NB4 (cell line): ENCODE data around the gene CAMTA1.
A peak's percentile ranks its signal among the peaks of the same experiment; 100 is the strongest.

ENCODE experiments used
- DNase-seq: peaks from one replicate; pipeline ENCODE4 v3.0.0; 2010; ENCODE audit warnings: low read depth
- H3K4me3 ChIP-seq: one replicate; pipeline ENCODE4 v1.5.1; 2011; ENCODE audit warnings: mild to moderate bottlenecking, low read depth, low read length, moderate library complexity
- MYC ChIP-seq: IDR thresholded peaks from 2 replicates; pipeline ENCODE4 v1.6.1; 2011; ENCODE audit warnings: low read depth, low read length
- POLR2A ChIP-seq: IDR thresholded peaks from 2 replicates; pipeline ENCODE4 v1.6.1; 2011; ENCODE audit warnings: mild to moderate bottlenecking; ENCODE audit not compliant: insufficient read length; ENCODE audit errors: extremely low read depth
- TF ChIP-seq, protein P1 (sequence below): IDR thresholded peaks from one replicate; pipeline ENCODE4 v1.5.1; 2012; ENCODE audit warnings: low read depth, low read length
- TF ChIP-seq, protein P2 (sequence below): IDR thresholded peaks from 2 replicates; pipeline ENCODE4 v1.6.1; 2011; ENCODE audit warnings: low read depth, low read length

The CAMTA1 gene

DNA sequence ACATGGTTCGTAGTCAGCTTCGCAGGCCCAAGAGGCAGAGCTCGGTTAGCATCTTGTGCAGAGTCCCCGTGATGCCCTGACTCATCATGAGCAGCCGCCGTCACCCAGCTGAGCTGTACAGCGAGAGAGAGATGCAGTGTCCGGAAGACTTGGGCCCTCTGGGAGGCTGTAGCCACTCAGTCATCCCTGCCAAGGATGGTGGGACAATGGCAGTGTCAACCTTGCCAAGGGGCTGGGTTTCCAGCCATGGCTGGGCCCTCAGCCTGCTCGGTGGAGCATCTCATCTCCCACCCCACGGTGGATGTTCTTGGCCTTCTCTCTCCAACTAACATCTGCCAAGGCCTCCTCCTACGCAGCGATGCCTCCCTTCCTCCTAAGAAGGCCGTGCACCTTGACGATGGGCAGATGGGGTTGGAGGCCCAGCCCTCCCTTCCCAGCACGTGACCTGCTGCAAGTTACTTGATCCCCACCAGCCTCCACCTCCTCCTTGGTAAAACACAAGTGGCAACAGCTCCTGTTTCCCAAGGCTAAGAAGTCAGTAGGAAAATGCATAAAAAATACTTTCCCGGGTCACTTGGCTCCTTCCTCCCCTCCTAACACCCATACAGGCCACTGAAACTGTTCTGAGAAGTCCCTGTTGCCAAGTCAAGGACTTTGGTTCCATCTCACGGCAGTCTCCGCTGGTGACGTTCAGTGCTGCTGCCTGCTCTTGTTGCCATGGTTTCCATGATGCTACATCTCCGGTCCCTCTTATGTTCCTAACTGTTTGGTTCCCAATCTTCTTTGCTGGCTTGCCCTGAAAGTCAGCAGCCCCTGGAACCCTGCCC lies 601.2 kb downstream of the CAMTA1 start:
- TF ChIP-seq, protein P1, sequence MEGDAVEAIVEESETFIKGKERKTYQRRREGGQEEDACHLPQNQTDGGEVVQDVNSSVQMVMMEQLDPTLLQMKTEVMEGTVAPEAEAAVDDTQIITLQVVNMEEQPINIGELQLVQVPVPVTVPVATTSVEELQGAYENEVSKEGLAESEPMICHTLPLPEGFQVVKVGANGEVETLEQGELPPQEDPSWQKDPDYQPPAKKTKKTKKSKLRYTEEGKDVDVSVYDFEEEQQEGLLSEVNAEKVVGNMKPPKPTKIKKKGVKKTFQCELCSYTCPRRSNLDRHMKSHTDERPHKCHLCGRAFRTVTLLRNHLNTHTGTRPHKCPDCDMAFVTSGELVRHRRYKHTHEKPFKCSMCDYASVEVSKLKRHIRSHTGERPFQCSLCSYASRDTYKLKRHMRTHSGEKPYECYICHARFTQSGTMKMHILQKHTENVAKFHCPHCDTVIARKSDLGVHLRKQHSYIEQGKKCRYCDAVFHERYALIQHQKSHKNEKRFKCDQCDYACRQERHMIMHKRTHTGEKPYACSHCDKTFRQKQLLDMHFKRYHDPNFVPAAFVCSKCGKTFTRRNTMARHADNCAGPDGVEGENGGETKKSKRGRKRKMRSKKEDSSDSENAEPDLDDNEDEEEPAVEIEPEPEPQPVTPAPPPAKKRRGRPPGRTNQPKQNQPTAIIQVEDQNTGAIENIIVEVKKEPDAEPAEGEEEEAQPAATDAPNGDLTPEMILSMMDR = no peak
- TF ChIP-seq, protein P2, sequence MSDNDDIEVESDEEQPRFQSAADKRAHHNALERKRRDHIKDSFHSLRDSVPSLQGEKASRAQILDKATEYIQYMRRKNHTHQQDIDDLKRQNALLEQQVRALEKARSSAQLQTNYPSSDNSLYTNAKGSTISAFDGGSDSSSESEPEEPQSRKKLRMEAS = no peak
- no peak for TF ChIP-seq POLR2A
- no peak for TF ChIP-seq MYC
- H3K4me3 ChIP-seq = no peak overlapping the region
- DNase-seq = no peak

DNA sequence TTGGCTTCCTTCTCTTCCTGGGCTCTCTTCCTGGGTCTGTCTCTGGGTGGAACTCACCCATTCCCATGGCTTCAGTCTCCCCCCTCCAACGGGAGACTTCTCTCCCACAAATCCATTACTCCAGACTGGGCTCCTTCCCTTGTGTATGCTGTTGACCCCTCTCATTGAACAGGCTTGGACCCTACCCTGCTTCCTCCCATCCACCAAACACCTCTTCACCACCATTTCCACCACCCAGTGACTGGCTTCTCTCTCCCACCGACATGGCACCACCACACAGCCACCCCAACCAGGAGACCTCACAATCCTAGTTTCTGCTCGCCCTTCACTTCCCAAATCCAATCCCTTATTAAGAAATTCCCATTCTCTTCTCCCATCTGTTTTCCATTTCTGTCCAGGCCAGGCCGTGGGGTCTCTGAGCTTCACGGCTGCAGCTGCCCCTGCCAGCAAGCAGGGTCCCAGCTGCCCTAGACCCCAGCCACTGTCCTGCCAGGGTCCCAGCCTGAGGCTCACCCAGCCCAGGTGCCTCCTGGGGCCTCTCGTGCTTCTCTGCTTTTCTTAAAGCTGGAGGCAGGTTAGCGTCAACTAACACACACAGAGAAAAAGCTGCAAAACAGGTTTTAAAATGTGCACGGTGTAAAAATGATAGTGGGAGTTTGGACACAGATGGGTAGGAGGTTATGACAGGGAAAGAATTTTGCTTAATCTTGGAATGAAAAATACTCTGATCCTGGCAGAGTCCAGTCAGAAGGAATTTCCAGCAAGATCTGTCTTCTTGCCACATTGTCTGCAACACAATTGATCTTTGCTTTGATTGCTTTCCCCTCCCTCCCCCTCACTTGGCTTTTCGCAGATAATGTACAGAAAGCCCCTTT lies 602.0 kb downstream of the CAMTA1 start:
- DNase-seq = no peak
- H3K4me3 ChIP-seq = no peak overlapping the region
- TF ChIP-seq, protein P2 = no peak
- TF ChIP-seq MYC = no peak
- TF ChIP-seq, protein P1 = no peak
- no peak for TF ChIP-seq POLR2A

DNA sequence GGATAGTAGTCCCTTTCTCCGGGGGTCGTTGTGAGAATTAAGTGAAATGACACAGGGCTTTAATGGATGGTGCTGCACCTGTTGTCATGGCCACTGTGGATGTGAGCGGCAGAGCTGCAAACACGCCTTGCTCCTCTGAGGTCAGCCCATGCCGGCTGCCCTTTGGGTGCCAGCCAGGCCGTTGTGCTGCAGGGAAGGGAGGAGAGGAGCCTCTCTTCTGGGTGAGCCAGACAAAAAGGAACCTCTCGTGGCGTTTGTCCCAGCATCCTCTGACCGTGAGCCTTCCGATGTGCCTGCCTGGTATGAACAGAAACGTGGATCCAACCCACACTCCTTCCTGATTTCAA lies 602.9 kb downstream of the CAMTA1 start:
- TF ChIP-seq POLR2A (no peak), MYC (no peak)
- TF ChIP-seq, protein P1 = no peak
- TF ChIP-seq, protein P2 = no peak
- no peak for DNase-seq
- no peak overlapping the region for H3K4me3 ChIP-seq

DNA sequence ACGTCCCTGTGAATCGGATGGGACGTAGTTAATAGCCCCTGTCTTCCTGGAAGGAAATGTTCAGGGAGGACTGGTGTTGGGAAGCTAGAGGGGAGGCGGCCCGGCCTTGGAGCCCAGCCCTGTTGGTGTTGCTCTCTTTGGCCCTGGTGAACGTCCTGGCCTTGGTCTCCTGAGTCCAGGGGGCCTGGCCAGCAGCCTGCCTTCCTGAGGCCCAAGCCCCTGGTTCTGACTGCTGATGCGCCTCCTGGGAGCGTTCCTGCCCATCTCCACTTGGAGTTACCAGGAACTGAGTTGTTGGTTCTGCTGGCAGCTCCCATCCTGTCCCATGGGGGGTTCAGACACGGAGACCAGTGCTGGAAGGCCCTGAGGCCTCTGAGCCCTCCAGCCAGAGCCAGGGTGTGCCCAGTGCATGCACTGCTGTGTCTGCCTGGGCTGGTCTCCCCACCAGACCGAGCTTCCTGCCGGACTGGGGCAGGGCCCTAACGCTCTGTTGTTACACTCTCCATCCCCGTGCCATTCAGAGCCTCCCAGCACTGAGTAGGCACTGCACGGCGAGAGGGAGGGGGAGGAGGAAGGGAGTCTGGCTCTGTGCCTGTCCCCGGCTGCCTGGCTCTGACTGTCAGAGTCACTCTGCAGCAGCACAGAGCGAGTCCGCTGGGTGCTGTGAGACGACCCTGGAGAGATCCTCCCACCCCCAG lies 603.4 kb downstream of the CAMTA1 start:
- TF ChIP-seq, protein P1 = no peak
- TF ChIP-seq POLR2A (no peak), MYC (no peak)
- no peak for DNase-seq
- no peak overlapping the region for H3K4me3 ChIP-seq

DNA sequence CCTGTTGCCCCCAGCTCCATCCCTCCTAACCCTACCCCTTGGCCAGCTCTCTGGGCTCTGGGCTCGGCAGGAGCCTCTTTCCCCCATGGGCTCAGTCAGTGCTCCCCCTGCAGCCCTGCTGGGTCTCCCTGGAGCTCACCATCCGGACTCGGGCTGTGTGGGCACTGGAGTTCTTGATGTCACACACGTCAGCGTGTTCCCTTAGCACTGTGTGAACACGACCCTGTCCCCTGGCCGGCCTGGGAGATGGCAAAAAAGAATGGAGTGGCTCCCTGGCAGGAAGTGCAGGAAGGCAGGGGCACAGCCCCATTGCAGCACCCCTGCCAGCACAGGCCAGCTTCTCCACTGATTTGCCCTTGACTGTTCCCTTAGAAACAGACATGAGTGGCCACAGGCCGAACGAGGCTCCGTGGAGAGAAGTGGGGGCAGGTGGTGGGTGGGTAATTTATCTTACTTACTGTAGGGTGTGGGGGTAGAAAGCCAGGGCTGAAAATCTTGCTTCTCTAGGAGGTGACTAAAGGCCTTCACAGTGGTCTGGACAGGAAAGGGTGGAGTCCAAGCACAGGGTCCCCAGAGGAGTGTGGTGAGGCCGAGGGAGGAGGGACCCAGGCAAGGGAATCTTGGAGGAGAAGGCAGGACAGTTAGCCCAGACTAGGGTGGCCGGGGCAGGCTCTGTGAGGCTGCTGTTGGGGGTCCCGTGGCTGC lies 604.1 kb downstream of the CAMTA1 start:
- H3K4me3 ChIP-seq = no peak overlapping the region
- TF ChIP-seq POLR2A (no peak), MYC (no peak)
- TF ChIP-seq, protein P2 = no peak
- TF ChIP-seq, protein P1 = no peak
- DNase-seq = peak; percentile 44
